ENCODE measurements around the gene KRT31.

- TF ChIP-seq CTCF (IDR thresholded peaks at IDR 0.05; ENCODE audit: low read depth, low read length) = no peak
- no peak for TF ChIP-seq MYC (IDR thresholded peaks at IDR 0.05; ENCODE audit: low read depth, low read length)
- no peak for TF ChIP-seq POLR2A (IDR thresholded peaks at IDR 0.05; ENCODE audit: extremely low read depth, insufficient read length)
These were observed 29.9 kb downstream of the KRT31 start for GRCh38 chr17:41367426-41368075.
